ENCODE results near the gene XPNPEP3. TPM values are rescaled to one million over a fixed set of nuclear protein-coding genes. Genes with fewer than 3 reads are reported as not detected.
"Not testable (repeated sequence)": the region's sequence is repeated elsewhere in the genome, so short reads cannot be mapped to it uniquely, and the experiment has no call there.

The XPNPEP3 gene
- total RNA-seq, result 22.0 TPM
- long read RNA-seq, full-length matches to known transcripts, result 14 of 22 reads
- long read RNA-seq, partial matches to known transcripts, result 1 of 22 reads
- long read RNA-seq, other reads (novel, unspliced or antisense), result 7 of 22 reads

DNA sequence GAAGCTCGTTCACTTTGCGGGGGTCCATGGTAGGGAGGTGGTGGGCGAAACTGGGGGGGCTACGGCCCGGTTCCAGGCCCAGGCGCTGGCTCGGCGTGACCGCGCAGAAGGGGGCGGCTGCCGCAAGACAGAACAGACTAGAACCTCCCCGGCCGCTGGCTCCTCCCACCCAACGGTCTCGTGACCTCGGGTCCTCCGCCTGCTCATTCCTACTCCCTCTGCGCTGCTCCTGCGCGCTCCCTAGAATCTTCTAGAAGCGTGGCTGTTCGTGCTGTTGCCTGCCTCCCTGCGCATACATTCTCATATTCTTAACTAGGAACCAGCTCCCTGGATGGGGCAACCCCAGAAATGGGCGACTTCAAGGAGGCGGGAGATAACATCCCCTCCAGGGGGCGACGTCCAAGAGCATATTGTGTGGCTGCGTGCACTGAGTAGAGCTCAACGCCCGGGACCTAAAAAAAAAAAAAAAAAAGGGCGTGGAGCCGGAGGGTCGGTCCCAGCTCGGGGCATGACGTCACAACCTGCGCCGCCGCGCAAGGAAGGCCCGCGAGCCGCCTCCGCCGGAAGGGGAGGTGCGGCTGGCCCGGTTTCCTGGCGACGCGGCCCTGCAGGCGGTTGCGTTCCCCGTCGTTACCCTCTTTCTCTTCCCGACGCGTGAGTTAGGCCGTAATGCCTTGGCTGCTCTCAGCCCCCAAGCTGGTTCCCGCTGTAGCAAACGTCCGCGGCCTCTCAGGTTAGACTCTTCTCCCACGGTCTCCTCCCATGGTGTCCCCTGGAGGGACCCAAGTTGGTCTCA, at the start of gene XPNPEP3, which contains the start of gene ST13:
Gene XPNPEP3, plus strand, starts transcription at position 636 of the 796 bp plus-strand sequence. Its CDS starts 34 bp downstream, at position 670.
Gene ST13, minus strand, starts transcription at position 127 of the 796 bp plus-strand sequence. Its CDS starts 99 bp downstream, at position 28.
- intact Hi-C loops (cut with DNase I), result loop anchor here (5.0 kb wide), 1 partner anchor 39 kb away; the partner anchor contains the start of gene SLC25A17
- peak; percentile 98 for DNase-seq (ENCODE audit: low spot score)

DNA sequence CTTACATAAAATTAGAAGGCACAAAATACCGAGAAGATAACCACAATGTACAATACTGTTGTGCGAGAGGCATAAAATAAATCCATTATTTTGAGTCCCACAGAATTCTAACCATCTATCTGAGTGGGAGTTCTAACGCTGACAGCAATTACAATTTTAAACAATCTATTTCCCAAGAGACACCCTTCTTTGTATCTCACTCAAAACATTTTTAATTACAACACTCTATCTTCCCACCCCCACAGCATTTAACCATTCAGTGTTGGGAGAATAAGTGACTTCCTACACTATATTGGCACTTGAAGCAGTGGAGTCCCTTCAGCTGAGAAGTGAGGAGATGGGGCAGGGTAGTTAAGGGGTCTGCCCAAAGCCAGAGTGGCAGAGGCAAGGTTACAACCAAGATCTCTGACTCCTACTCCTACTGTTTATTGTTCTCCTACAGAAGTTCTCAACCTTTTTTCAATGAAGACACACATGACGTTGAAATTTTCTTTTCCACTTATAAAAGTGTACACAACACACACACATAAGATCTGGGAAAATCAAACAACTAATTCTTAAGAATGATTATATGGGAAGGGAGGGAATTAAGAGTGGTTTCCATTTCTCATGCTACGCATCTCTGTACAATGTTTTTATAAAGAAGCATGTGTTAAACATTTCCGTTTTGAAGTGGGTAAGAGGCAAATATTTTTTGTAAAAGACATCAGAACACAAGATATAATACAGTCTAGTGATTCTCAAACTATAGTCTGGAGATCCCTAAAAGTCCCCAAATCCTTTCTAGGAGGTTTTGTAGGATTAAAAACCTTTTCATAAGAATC, 48.7 kb upstream of the XPNPEP3 start:
- DNase-seq (ENCODE audit: low spot score), result no peak
- intact Hi-C loops (cut with DNase I), result no loop called here

DNA sequence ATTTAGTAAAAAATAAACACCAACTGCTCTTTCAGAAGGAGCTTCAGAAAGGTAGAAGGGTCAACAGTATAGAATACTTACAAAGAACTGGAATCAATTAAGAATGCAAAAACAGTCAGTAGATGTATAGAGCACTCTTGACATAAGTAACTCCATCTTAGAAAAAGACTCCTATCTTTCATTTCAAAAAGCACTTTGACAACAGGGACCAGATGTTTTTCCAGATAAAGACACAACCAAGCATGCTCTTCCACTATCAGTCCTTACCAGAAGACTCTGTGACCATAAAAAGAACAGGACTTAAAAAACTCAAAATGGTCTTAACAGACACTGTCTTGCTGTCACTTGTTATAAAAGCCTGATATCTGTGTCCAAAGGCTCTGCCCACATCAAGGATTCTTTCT, 43.0 kb upstream of the XPNPEP3 start:
- intact Hi-C loops (cut with DNase I), result no loop called here
- no peak for DNase-seq (ENCODE audit: low spot score)

GRCh38 chr22:40817737-40818136, 39.2 kb upstream of the XPNPEP3 start:
- no peak for DNase-seq (ENCODE audit: low spot score)
- intact Hi-C loops (cut with DNase I), result loop anchor here (5.0 kb wide), 1 partner anchor 40 kb away; the partner anchor contains the start of genes ST13 and XPNPEP3

DNA sequence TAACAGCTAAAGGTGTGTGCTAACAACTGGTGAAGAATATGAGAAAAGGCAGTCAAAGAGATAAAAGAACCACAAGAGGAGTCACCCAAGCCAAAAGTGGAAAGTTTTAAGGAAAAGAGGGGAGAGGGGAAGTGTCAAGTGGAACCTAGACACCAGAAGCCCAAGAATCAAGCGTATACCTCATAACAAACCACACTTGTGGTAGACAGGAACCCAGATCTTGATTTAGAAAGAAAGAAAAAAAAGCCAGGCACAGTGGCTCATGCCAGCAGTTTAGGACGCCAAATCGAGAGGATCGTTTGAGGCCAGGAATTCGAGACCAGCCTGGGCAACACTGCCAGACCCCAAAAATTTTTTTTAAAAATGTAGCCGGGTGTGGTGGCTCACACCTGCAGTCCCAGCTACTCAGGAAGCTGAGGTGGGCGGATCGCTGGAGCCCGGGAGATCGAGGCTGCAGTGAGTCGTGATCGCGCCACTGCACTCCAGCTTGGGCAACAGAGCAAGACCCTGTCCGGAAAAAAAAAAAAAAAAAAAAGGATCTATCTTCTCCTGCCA, 38.7 kb upstream of the XPNPEP3 start:
- DNase-seq (ENCODE audit: low spot score), result no peak
- intact Hi-C loops (cut with DNase I), result loop anchor here (5.0 kb wide), 1 partner anchor 39 kb away; the partner anchor contains the start of genes ST13 and XPNPEP3

- intact Hi-C loops (cut with DNase I), result loop anchor here (5.0 kb wide), 1 partner anchor 38 kb away; the partner anchor contains the start of genes ST13 and XPNPEP3
- DNase-seq (ENCODE audit: low spot score), result peak; percentile 94
These were observed 38.0 kb upstream of the XPNPEP3 start, which contains the start of gene SLC25A17 for GRCh38 chr22:40818747-40819598. SLC25A17 (minus strand) TSS chr22:40819346; CDS start chr22:40819248, 98 bp downstream.

- no peak for DNase-seq (ENCODE audit: low spot score)
- intact Hi-C loops (cut with DNase I), result loop anchor here (5.0 kb wide), 1 partner anchor 38 kb away; the partner anchor contains the start of genes ST13 and XPNPEP3
These were observed 37.3 kb upstream of the XPNPEP3 start for GRCh38 chr22:40819599-40820140.

GRCh38 chr22:40823426-40823825, 33.5 kb upstream of the XPNPEP3 start:
- intact Hi-C loops (cut with DNase I), result no loop called here
- DNase-seq (ENCODE audit: low spot score), result no peak

DNA sequence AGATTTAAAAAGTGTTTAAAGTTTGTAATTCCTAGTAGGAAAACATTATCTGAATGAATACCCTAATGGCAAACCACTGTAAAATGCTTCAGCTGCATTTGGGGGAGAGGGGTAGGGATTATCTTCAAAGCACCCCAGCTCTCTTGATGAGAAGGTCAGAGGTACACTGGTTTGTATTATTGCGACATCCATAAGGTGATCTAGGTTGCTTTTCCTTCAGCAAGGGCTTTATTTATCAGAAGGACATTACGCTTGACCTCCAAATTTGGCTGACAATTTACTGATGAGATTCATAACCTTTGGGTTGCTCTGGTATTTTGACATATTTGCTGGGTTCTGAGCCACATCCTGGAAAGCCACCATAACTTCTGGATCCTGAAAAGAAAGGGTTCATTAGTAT, 30.7 kb upstream of the XPNPEP3 start:
- intact Hi-C loops (cut with DNase I); DNase-seq (ENCODE audit: low spot score): not testable (repeated sequence)

- DNase-seq (ENCODE audit: low spot score), result no peak
- intact Hi-C loops (cut with DNase I), result no loop called here
These were observed 29.8 kb upstream of the XPNPEP3 start for GRCh38 chr22:40826984-40827741.

DNA sequence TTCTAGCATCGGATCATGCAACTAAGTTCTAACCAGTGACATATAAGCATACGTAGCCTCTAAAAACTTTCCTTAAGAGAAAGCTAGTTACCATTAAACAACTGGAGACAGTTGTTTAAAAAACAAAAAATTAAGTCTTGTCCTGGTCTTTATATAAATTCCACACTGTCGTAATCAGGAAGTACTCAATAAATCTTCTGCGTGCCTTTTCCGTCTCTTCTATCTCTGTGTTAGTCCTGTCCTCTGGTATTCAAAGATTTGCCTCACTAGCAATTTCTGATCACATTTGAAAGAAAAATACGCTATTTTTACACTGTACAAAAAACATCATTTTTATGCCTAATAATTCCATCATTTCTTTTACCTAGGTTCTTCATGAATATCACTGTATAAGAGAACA, 27.8 kb upstream of the XPNPEP3 start:
- no peak for DNase-seq (ENCODE audit: low spot score)
- intact Hi-C loops (cut with DNase I), result no loop called here

- intact Hi-C loops (cut with DNase I), result no loop called here
- no peak for DNase-seq (ENCODE audit: low spot score)
These were observed 22.3 kb upstream of the XPNPEP3 start for GRCh38 chr22:40834619-40835018.

DNA sequence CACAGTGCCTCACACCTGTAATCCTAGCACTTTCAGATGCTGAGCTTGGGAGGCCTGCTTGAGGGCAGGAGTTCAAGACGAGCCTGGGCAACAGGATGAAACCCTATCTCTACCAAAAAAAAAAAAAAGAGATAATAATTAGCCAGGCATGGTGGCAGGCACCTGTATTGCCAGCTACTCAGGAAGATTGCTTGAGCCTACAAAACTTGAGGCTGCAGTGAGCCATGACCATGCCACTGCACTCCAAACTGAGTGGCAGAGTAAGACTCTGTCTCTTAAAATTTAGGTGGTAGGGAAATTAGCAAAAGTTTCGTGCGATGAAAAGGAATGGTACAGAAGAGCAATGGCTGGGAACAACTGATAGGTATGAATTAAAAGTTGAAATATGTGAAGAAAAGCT, 18.5 kb upstream of the XPNPEP3 start:
- intact Hi-C loops (cut with DNase I), result no loop called here
- DNase-seq (ENCODE audit: low spot score), result no peak

DNA sequence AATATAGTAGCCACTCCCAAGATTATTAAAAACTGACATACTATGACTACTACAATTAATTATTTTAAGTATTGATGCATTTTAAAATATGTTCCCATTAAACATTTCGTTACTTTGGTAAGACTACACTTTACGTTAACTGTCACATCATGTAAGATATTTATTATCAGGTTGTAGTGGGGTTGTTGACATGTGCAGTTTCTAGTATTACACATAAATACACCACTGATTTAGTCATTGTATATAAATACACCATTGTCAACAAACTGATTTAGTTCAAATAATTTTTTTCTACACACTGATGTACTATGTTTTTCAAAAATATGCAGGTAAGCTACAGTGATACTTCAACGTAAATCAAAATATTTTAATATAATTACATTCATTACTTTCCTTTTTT, 12.0 kb upstream of the XPNPEP3 start:
- DNase-seq (ENCODE audit: low spot score), result no peak
- intact Hi-C loops (cut with DNase I), result no loop called here

- intact Hi-C loops (cut with DNase I); DNase-seq (ENCODE audit: low spot score): not testable (repeated sequence)
These were observed 11.1 kb upstream of the XPNPEP3 start for GRCh38 chr22:40845816-40846215.

GRCh38 chr22:40853333-40853732, 3.6 kb upstream of the XPNPEP3 start:
- intact Hi-C loops (cut with DNase I), result no loop called here
- DNase-seq (ENCODE audit: low spot score), result no peak

GRCh38 chr22:40853961-40854360, 3.0 kb upstream of the XPNPEP3 start:
- intact Hi-C loops (cut with DNase I), result no loop called here
- no peak for DNase-seq (ENCODE audit: low spot score)
